Measurements from ENCODE around the gene XXYLT1.

The XXYLT1 gene

GRCh38 chr3:195239121-195239520, 31.8 kb downstream of the XXYLT1 start:
- ChIA-PET CTCF (no interaction called here), POLR2A (no interaction called here)
- DNase-seq (ENCODE audit: extremely low spot score), result no peak
- TF ChIP-seq ELF4 (IDR thresholded peaks at IDR 0.05), result no peak
- no peak for TF ChIP-seq HDGF (IDR thresholded peaks at IDR 0.05; ENCODE audit: borderline replicate concordance)
- no peak for TF ChIP-seq FOXK2 (IDR thresholded peaks at IDR 0.05)
- TF ChIP-seq BHLHE40 (IDR thresholded peaks at IDR 0.05; ENCODE audit: borderline replicate concordance), result no peak
- TF ChIP-seq TARDBP (IDR thresholded peaks at IDR 0.05), result no peak
- TF ChIP-seq SP1 (IDR thresholded peaks at IDR 0.05), result no peak
- no peak for TF ChIP-seq L3MBTL2 (conservative IDR thresholded peaks at IDR 0.05)
- no peak for TF ChIP-seq LEF1 (IDR thresholded peaks at IDR 0.05; ENCODE audit: borderline replicate concordance)
- TF ChIP-seq ARNT (IDR thresholded peaks at IDR 0.05), result no peak
- TF ChIP-seq NFRKB (IDR thresholded peaks at IDR 0.05), result no peak
- TF ChIP-seq SUZ12 (IDR thresholded peaks at IDR 0.05), result no peak
- TF ChIP-seq FOXA1 (IDR thresholded peaks at IDR 0.05), result no peak

- no peak for TF ChIP-seq TARDBP (IDR thresholded peaks at IDR 0.05)
- TF ChIP-seq BHLHE40 (IDR thresholded peaks at IDR 0.05; ENCODE audit: borderline replicate concordance), result no peak
- no peak for TF ChIP-seq FOXK2 (IDR thresholded peaks at IDR 0.05)
- no peak for TF ChIP-seq PKNOX1 (IDR thresholded peaks at IDR 0.05)
- TF ChIP-seq ELF4 (IDR thresholded peaks at IDR 0.05), result no peak
- TF ChIP-seq ARNT (IDR thresholded peaks at IDR 0.05), result no peak
- TF ChIP-seq NFRKB (IDR thresholded peaks at IDR 0.05), result no peak
- no peak for TF ChIP-seq CTBP1 (IDR thresholded peaks at IDR 0.05; ENCODE audit: borderline replicate concordance)
- no peak for DNase-seq (ENCODE audit: extremely low spot score)
- ChIA-PET CTCF (no interaction called here), POLR2A (no interaction called here)
Observed at GRCh38 chr3:195238586-195239118, 32.3 kb downstream of the XXYLT1 start.

GRCh38 chr3:195238081-195238571, 32.8 kb downstream of the XXYLT1 start:
- CTCF ChIA-PET, result no interaction called here
- POLR2A ChIA-PET, result no interaction called here

GRCh38 chr3:195236801-195237570, 34.0 kb downstream of the XXYLT1 start:
- TF ChIP-seq SP1 (IDR thresholded peaks at IDR 0.05) (no peak), ELF4 (IDR thresholded peaks at IDR 0.05) (no peak), TARDBP (IDR thresholded peaks at IDR 0.05) (no peak), SUZ12 (IDR thresholded peaks at IDR 0.05) (no peak), LEF1 (IDR thresholded peaks at IDR 0.05; ENCODE audit: borderline replicate concordance) (no peak), FOXA1 (IDR thresholded peaks at IDR 0.05) (no peak)
- no peak for DNase-seq (ENCODE audit: extremely low spot score)
- CTCF ChIA-PET, result no interaction called here
- POLR2A ChIA-PET, result no interaction called here

More at GRCh38 chr3:195238081-195238571, 32.8 kb downstream of the XXYLT1 start:
- TF ChIP-seq NFRKB (IDR thresholded peaks at IDR 0.05) (no peak), CTBP1 (IDR thresholded peaks at IDR 0.05; ENCODE audit: borderline replicate concordance) (no peak), PKNOX1 (IDR thresholded peaks at IDR 0.05) (no peak), SUZ12 (IDR thresholded peaks at IDR 0.05) (no peak), TARDBP (IDR thresholded peaks at IDR 0.05) (no peak), ELF4 (IDR thresholded peaks at IDR 0.05) (no peak), HDGF (IDR thresholded peaks at IDR 0.05; ENCODE audit: borderline replicate concordance) (no peak), FOXK2 (IDR thresholded peaks at IDR 0.05) (no peak), BHLHE40 (IDR thresholded peaks at IDR 0.05; ENCODE audit: borderline replicate concordance) (no peak), LEF1 (IDR thresholded peaks at IDR 0.05; ENCODE audit: borderline replicate concordance) (no peak), ARNT (IDR thresholded peaks at IDR 0.05) (no peak), FOXA1 (IDR thresholded peaks at IDR 0.05) (no peak), L3MBTL2 (conservative IDR thresholded peaks at IDR 0.05) (no peak), ZNF384 (IDR thresholded peaks at IDR 0.05) (no peak), FOXM1 (IDR thresholded peaks at IDR 0.05; ENCODE audit: borderline replicate concordance) (no peak), SP1 (IDR thresholded peaks at IDR 0.05) (no peak)
- DNase-seq (ENCODE audit: extremely low spot score), result no peak

GRCh38 chr3:195236076-195236798, 34.7 kb downstream of the XXYLT1 start:
- DNase-seq (ENCODE audit: extremely low spot score), result no peak
- TF ChIP-seq L3MBTL2 (conservative IDR thresholded peaks at IDR 0.05) (no peak), SUZ12 (IDR thresholded peaks at IDR 0.05) (no peak), BHLHE40 (IDR thresholded peaks at IDR 0.05; ENCODE audit: borderline replicate concordance) (no peak), LEF1 (IDR thresholded peaks at IDR 0.05; ENCODE audit: borderline replicate concordance) (no peak), ZNF384 (IDR thresholded peaks at IDR 0.05) (no peak), HDGF (IDR thresholded peaks at IDR 0.05; ENCODE audit: borderline replicate concordance) (no peak), FOXM1 (IDR thresholded peaks at IDR 0.05; ENCODE audit: borderline replicate concordance) (no peak), PKNOX1 (IDR thresholded peaks at IDR 0.05) (no peak), TARDBP (IDR thresholded peaks at IDR 0.05) (no peak), SP1 (IDR thresholded peaks at IDR 0.05) (no peak), FOXK2 (IDR thresholded peaks at IDR 0.05) (no peak), FOXA1 (IDR thresholded peaks at IDR 0.05) (no peak), ARNT (IDR thresholded peaks at IDR 0.05) (no peak), ELF4 (IDR thresholded peaks at IDR 0.05) (no peak)
- ChIA-PET CTCF (no interaction called here), POLR2A (no interaction called here)

Measured in HEK293T (cell line).